HEK293T (cell line): ENCODE data around the gene TFDP1.

Experiments used
- CTCF ChIA-PET: fragments of 350-600 bp; formaldehyde crosslinking; extraction: SDS; loops from one replicate; lab custom pipeline; 2021; ENCODE audit warnings: antibody characterized with exemption, inconsistent platforms; lab: Yijun Ruan, JAX
- POLR2A ChIA-PET: fragments of 350-600 bp; formaldehyde crosslinking; extraction: SDS; loops from one replicate; lab custom pipeline; 2020; ENCODE audit warnings: antibody characterized with exemption, inconsistent platforms; lab: Yijun Ruan, JAX
- DNase-seq: peaks from one replicate; pipeline ENCODE4 v3.0.0; 2012; ENCODE audit warnings: mixed read lengths; ENCODE audit errors: extremely low spot score
- ARNT ChIP-seq: fragments of 450-650 bp; IDR thresholded peaks from 2 replicates; pipeline ENCODE4 v1.6.1; 2017; ENCODE audit warnings: mild to moderate bottlenecking
- BHLHE40 ChIP-seq: fragments of 450-650 bp; IDR thresholded peaks from 2 replicates; pipeline ENCODE4 v1.6.1; 2016; ENCODE audit warnings: mild to moderate bottlenecking, moderate library complexity, borderline replicate concordance
- CTBP1 ChIP-seq: fragments of 450-650 bp; IDR thresholded peaks from 2 replicates; pipeline ENCODE4 v1.6.1; 2016; ENCODE audit warnings: borderline replicate concordance
- ELF4 ChIP-seq: fragments of 450-650 bp; IDR thresholded peaks from 2 replicates; pipeline ENCODE4 v1.6.1; 2017; ENCODE audit warnings: antibody characterized with exemption
- FOXA1 ChIP-seq: fragments of 450-650 bp; IDR thresholded peaks from 2 replicates; pipeline ENCODE4 v1.6.1; 2016; ENCODE audit warnings: mild to moderate bottlenecking
- FOXK2 ChIP-seq: fragments of 450-650 bp; IDR thresholded peaks from 2 replicates; pipeline ENCODE4 v1.6.1; 2016; ENCODE audit warnings: mild to moderate bottlenecking
- FOXM1 ChIP-seq: fragments of 450-650 bp; IDR thresholded peaks from 2 replicates; pipeline ENCODE4 v1.6.1; 2017; ENCODE audit warnings: mild to moderate bottlenecking, borderline replicate concordance
- HDGF ChIP-seq: fragments of 450-650 bp; IDR thresholded peaks from 2 replicates; pipeline ENCODE4 v1.6.1; 2017; ENCODE audit warnings: antibody characterized with exemption, borderline replicate concordance
- L3MBTL2 ChIP-seq: fragments of 450-650 bp; conservative IDR thresholded peaks from 2 replicates; pipeline ENCODE4 v1.6.1; 2016; ENCODE audit warnings: mild to moderate bottlenecking
- LEF1 ChIP-seq: fragments of 450-650 bp; IDR thresholded peaks from 2 replicates; pipeline ENCODE4 v1.6.1; 2017; ENCODE audit warnings: mild to moderate bottlenecking, borderline replicate concordance
- NFRKB ChIP-seq: fragments of 450-650 bp; IDR thresholded peaks from 2 replicates; pipeline ENCODE4 v1.6.1; 2016; ENCODE audit warnings: mild to moderate bottlenecking, moderate library complexity
- PKNOX1 ChIP-seq: fragments of 450-650 bp; IDR thresholded peaks from 2 replicates; pipeline ENCODE4 v1.6.1; 2016
- SP1 ChIP-seq: fragments of 450-650 bp; IDR thresholded peaks from 2 replicates; pipeline ENCODE4 v1.6.1; 2017
- SUZ12 ChIP-seq: fragments of 450-650 bp; IDR thresholded peaks from 2 replicates; pipeline ENCODE4 v1.6.1; 2016; ENCODE audit warnings: mild to moderate bottlenecking
- TARDBP ChIP-seq: fragments of 450-650 bp; IDR thresholded peaks from 2 replicates; pipeline ENCODE4 v1.6.1; 2016
- ZNF384 ChIP-seq: fragments of 450-650 bp; IDR thresholded peaks from 2 replicates; pipeline ENCODE4 v1.6.1; 2016

TFDP1 gene

GRCh38 chr13:113658836-113659235 is 74.3 kb downstream of the TFDP1 start:
- DNase-seq = no peak
- TF ChIP-seq SUZ12 (no peak), HDGF (no peak), ELF4 (no peak), TARDBP (no peak), LEF1 (no peak), SP1 (no peak), ZNF384 (no peak), L3MBTL2 (no peak), NFRKB (no peak), FOXM1 (no peak)
- ChIA-PET CTCF (no interaction called here), POLR2A (no interaction called here)

- no peak for TF ChIP-seq ZNF384
- TF ChIP-seq NFRKB = no peak
- no peak for TF ChIP-seq CTBP1
- TF ChIP-seq L3MBTL2 = no peak
- TF ChIP-seq HDGF = no peak
- TF ChIP-seq SUZ12 = no peak
- TF ChIP-seq FOXM1 = no peak
- CTCF ChIA-PET = no interaction called here
- POLR2A ChIA-PET = no interaction called here
Observed at GRCh38 chr13:113659337-113659736, 74.8 kb downstream of the TFDP1 start.

GRCh38 chr13:113660066-113660465 is 75.5 kb downstream of the TFDP1 start:
- TF ChIP-seq LEF1 (no peak), ARNT (no peak)
- DNase-seq = no peak
- CTCF ChIA-PET = no interaction called here
- POLR2A ChIA-PET = no interaction called here

More at GRCh38 chr13:113659337-113659736, 74.8 kb downstream of the TFDP1 start:
- DNase-seq = no peak

GRCh38 chr13:113661509-113661908 is 77.0 kb downstream of the TFDP1 start:
- POLR2A ChIA-PET = no interaction called here
- CTCF ChIA-PET = no interaction called here
- DNase-seq = no peak
- no peak for TF ChIP-seq PKNOX1
- TF ChIP-seq BHLHE40 = no peak
- no peak for TF ChIP-seq L3MBTL2
- no peak for TF ChIP-seq CTBP1
- no peak for TF ChIP-seq ARNT
- TF ChIP-seq FOXA1 = no peak
- no peak for TF ChIP-seq NFRKB
- TF ChIP-seq FOXM1 = no peak
- TF ChIP-seq ELF4 = no peak
- no peak for TF ChIP-seq TARDBP
- no peak for TF ChIP-seq FOXK2
- no peak for TF ChIP-seq ZNF384
- no peak for TF ChIP-seq LEF1
- TF ChIP-seq SP1 = no peak
- TF ChIP-seq HDGF = no peak
- no peak for TF ChIP-seq SUZ12

- ChIA-PET CTCF (no interaction called here), POLR2A (no interaction called here)
- no peak for DNase-seq
- no peak for TF ChIP-seq PKNOX1
- no peak for TF ChIP-seq CTBP1
- TF ChIP-seq SP1 = no peak
- no peak for TF ChIP-seq TARDBP
- no peak for TF ChIP-seq ZNF384
- no peak for TF ChIP-seq ARNT
- TF ChIP-seq ELF4 = no peak
- TF ChIP-seq LEF1 = no peak
- TF ChIP-seq SUZ12 = no peak
- no peak for TF ChIP-seq FOXK2
- no peak for TF ChIP-seq BHLHE40
- no peak for TF ChIP-seq NFRKB
- TF ChIP-seq L3MBTL2 = no peak
- no peak for TF ChIP-seq FOXA1
- TF ChIP-seq HDGF = no peak
- no peak for TF ChIP-seq FOXM1
Observed at GRCh38 chr13:113663934-113664333, 79.4 kb downstream of the TFDP1 start.

- CTCF ChIA-PET = no interaction called here
- POLR2A ChIA-PET = no interaction called here
- TF ChIP-seq SP1 (no peak), FOXA1 (no peak), FOXM1 (no peak), HDGF (no peak), LEF1 (no peak), ARNT (no peak), CTBP1 (no peak), PKNOX1 (no peak), FOXK2 (no peak), ELF4 (no peak), BHLHE40 (no peak), SUZ12 (no peak), NFRKB (no peak), TARDBP (no peak), ZNF384 (no peak), L3MBTL2 (no peak)
- no peak for DNase-seq
Observed at GRCh38 chr13:113664751-113665596, 80.4 kb downstream of the TFDP1 start.
